Gastroesophageal sphincter (tissue), 3 donors: ENCODE measurements around the gene TMEM222.

ENCODE experiments used
- CTCF ChIP-seq, 4 experiments: fragments of 200-600 bp in 2 of 4; fragments of 450-650 bp in 2 of 4; sonication (generic) in 1 of 4; IDR thresholded peaks; one replicate each; pipeline ENCODE4 v1.5.1; 2017 to 2019; ENCODE audit warnings: antibody characterized with exemption in 4 of 4, mild to moderate bottlenecking in 2 of 4, moderate library complexity in 2 of 4
- POLR2A ChIP-seq, 2 donors: fragments of 450-650 bp; IDR thresholded peaks; one replicate each; pipeline ENCODE4 v1.6.1; 2017; ENCODE audit warnings: antibody characterized with exemption in 2 of 2, mild to moderate bottlenecking in 2 of 2, moderate library complexity in 1 of 2
- POLR2AphosphoS5 ChIP-seq: sonication (generic); formaldehyde crosslinking; IDR thresholded peaks from one replicate; pipeline ENCODE4 v1.6.1; 2017; ENCODE audit warnings: antibody characterized with exemption

GRCh38 chr1:27356277-27356618 is 34.3 kb downstream of the TMEM222 start:
- TF ChIP-seq POLR2A (IDR thresholded peaks at IDR 0.05), result no peak
- no peak for TF ChIP-seq CTCF (IDR thresholded peaks at IDR 0.05)
- no peak for TF ChIP-seq POLR2AphosphoS5
